Fibroblast of lung (primary cell): ENCODE results near the gene PTRH1. TPM values are rescaled to one million over a fixed set of nuclear protein-coding genes. Genes with fewer than 3 reads are reported as not detected.

Experiments
- DNase-seq, 2 donors: peaks; one replicate each; pipeline versions ENCODE4 v3.0.0 to v3.0.0-alpha.2; 2010; ENCODE audit warnings: low read depth in 2 of 2
- H2AFZ ChIP-seq: 2 replicates; pipeline ENCODE4 v1.5.1; 2012; ENCODE audit warnings: low read length, control low read depth, inconsistent platforms
- H3K27ac ChIP-seq: 2 replicates; pipeline ENCODE4 v1.5.1; 2011; ENCODE audit warnings: low read length, control low read depth; ENCODE audit not compliant: insufficient read depth
- H3K27me3 ChIP-seq: 2 replicates; pipeline ENCODE4 v1.5.1; 2011; ENCODE audit warnings: mild to moderate bottlenecking, low read length; ENCODE audit not compliant: control insufficient read depth, insufficient read depth
- H3K36me3 ChIP-seq: 2 replicates; pipeline ENCODE4 v1.5.1; 2011; ENCODE audit warnings: low read length; ENCODE audit not compliant: control insufficient read depth, insufficient read depth
- H3K4me1 ChIP-seq: 2 replicates; pipeline ENCODE4 v1.5.1; 2011; ENCODE audit warnings: low read length; ENCODE audit not compliant: control insufficient read depth, insufficient read depth; ENCODE audit errors: extremely low read depth
- H3K4me2 ChIP-seq: 2 replicates; pipeline ENCODE4 v1.5.1; 2011; ENCODE audit warnings: low read length, control low read depth; ENCODE audit not compliant: insufficient read depth; ENCODE audit errors: extremely low read depth
- H3K4me3 ChIP-seq, 4 experiments: fragments of 200-600 bp in 1 of 4; sonication (generic) in 1 of 4; replicated peaks in 1 of 4; 2 replicates each; pipeline ENCODE4 v1.5.1; 2011 to 2016; ENCODE audit warnings: low read length in 4 of 4, low read depth in 3 of 4, mild to moderate bottlenecking in 3 of 4, control low read depth in 2 of 4, inconsistent platforms in 1 of 4, mixed read lengths in 1 of 4; ENCODE audit not compliant: insufficient read depth in 1 of 4; ENCODE audit errors: control extremely low read depth in 1 of 4
- H3K79me2 ChIP-seq: 2 replicates; pipeline ENCODE4 v1.5.1; 2012; ENCODE audit warnings: mild to moderate bottlenecking, low read length, inconsistent platforms; ENCODE audit not compliant: control insufficient read depth, insufficient read depth
- H3K9ac ChIP-seq: 2 replicates; pipeline ENCODE4 v1.5.1; 2011; ENCODE audit warnings: mild to moderate bottlenecking, low read length, control low read depth; ENCODE audit not compliant: insufficient read depth
- H3K9me3 ChIP-seq: 2 replicates; pipeline ENCODE4 v1.5.1; 2012; ENCODE audit warnings: low read depth, low read length; ENCODE audit not compliant: control insufficient read depth, insufficient read depth
- H4K20me1 ChIP-seq: 2 replicates; pipeline ENCODE4 v1.5.1; 2011; ENCODE audit warnings: low read length; ENCODE audit not compliant: control insufficient read depth, insufficient read depth; ENCODE audit errors: extremely low read depth
- EZH2 ChIP-seq: IDR thresholded peaks from 2 replicates; pipeline ENCODE4 v1.5.1; 2012; ENCODE audit warnings: low read length, control low read depth, mild to moderate bottlenecking; ENCODE audit errors: missing control alignments
- polyA plus RNA-seq, 2 donors: library from polyadenylated mRNA; depleted of rRNA in 1 of 2; stranded (reverse) in 1 of 2; unstranded in 1 of 2; fragments of >200 nt; gene quantifications; 2 replicates each; pipeline ENCODE4 v1.2.1, GENCODE V29; 2011 to 2012; ENCODE audit warnings: missing spikeins in 1 of 2
- total RNA-seq: library from RNA; depleted of rRNA; stranded (reverse); fragments of >200 nt; gene quantifications from 2 replicates; pipeline ENCODE4 v1.2.1, GENCODE V29; 2014
- TF ChIP-seq, protein P1 (sequence below), 2 donors: IDR thresholded peaks in 1 of 2; conservative IDR thresholded peaks in 1 of 2; 1 replicate in 1 of 2; 2 replicates in 1 of 2; pipeline ENCODE4 v1.5.1; 2011 to 2012; ENCODE audit warnings: low read length in 2 of 2, control low read depth in 1 of 2, inconsistent platforms in 1 of 2, low read depth in 1 of 2, mild to moderate bottlenecking in 1 of 2

PTRH1 gene
- total and polyA plus RNA-seq, 2 donors (not counting 1 experiment from before 2014, with no cell fraction given): 4.9 to 26.1 TPM

DNA sequence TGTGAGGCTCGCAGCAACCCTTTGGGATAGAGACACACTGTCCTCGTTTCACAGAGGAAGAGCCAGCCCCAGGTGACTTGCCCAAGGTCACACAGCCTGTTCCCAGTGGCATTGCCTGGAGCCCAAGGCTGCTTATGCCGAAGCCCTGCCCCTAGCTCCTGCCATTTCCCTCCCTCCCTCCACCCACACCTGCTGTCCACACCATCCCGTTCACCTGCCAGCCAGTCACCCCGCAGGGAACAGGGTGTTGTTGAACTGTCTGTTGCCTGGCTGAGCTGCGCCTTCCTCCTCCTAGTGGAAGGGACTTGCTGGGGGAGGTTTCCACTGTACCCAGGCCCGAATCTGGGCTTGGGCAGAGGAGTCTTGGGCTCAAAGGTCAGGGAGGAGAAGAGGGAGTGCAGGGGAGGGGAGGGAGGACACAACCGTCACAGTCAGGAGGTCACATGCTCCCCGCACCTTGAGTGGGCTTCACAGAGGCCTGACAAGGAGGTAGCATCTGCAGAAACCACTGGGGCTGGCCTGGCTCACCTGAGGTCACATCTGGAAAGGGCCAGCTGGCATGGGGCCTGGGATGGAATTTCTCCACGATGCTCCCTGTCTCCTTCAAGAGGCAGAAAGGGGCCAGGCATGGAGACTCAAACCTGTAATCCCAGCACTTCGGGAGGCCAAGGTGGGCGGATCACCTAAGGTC is 6.7 kb upstream of the PTRH1 start:
- H3K27ac ChIP-seq: no peak overlapping the region
- no peaks in the 10 kb centered on the region for H4K20me1 ChIP-seq
- H3K4me1 ChIP-seq: peaks cover 12% of the 10 kb centered on the region
- no peak overlapping the region for H3K4me2 ChIP-seq
- H3K9ac ChIP-seq: no peak overlapping the region
- no peaks in the 10 kb centered on the region for H3K79me2 ChIP-seq
- no peaks in the 10 kb centered on the region for H3K9me3 ChIP-seq
- H3K4me3 ChIP-seq: no peak overlapping the region
- H2AFZ ChIP-seq: no peak overlapping the region
- TF ChIP-seq EZH2: no peak
- TF ChIP-seq, protein P1, sequence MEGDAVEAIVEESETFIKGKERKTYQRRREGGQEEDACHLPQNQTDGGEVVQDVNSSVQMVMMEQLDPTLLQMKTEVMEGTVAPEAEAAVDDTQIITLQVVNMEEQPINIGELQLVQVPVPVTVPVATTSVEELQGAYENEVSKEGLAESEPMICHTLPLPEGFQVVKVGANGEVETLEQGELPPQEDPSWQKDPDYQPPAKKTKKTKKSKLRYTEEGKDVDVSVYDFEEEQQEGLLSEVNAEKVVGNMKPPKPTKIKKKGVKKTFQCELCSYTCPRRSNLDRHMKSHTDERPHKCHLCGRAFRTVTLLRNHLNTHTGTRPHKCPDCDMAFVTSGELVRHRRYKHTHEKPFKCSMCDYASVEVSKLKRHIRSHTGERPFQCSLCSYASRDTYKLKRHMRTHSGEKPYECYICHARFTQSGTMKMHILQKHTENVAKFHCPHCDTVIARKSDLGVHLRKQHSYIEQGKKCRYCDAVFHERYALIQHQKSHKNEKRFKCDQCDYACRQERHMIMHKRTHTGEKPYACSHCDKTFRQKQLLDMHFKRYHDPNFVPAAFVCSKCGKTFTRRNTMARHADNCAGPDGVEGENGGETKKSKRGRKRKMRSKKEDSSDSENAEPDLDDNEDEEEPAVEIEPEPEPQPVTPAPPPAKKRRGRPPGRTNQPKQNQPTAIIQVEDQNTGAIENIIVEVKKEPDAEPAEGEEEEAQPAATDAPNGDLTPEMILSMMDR (conservative IDR thresholded peaks at IDR 0.05 in 1 of 2, IDR thresholded peaks at IDR 0.05 in 1 of 2; ENCODE audit: low read depth in 1 of 2, low read length in 2 of 2): no peak
- no peaks in the 10 kb centered on the region for H3K27me3 ChIP-seq
- no peak for DNase-seq
- H3K36me3 ChIP-seq: no peaks in the 10 kb centered on the region

DNA sequence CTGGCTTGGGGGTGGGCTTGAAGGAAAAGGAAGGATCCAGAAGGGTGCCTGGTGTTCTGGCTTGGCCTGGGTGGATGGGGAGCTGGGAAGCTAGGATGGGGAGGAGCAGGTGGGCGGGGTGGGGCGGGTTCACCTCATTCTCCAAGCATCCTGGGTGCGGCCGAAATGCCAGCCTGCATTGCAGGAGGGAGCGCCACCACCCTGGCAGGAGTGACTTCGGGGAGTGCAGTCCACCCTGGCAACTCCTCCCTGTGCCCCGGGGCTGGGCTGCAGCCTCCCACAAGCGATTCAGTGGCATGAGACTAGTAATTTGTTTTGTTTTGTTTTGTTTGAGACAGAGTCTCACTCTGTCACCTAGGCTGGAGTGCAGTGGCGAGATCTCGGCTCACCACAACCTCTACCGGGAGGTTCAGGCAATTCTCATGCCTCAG is 5.9 kb upstream of the PTRH1 start:
- Histone ChIP-seq H3K27ac (no peak overlapping the region), H2AFZ (no peak overlapping the region), H3K9me3 (no peaks in the 10 kb centered on the region), H3K79me2 (no peaks in the 10 kb centered on the region), H3K9ac (no peak overlapping the region), H3K4me1 (peaks cover 12% of the 10 kb centered on the region), H3K4me2 (no peak overlapping the region), H3K27me3 (no peaks in the 10 kb centered on the region), H4K20me1 (no peaks in the 10 kb centered on the region), H3K4me3 (no peak overlapping the region), H3K36me3 (no peaks in the 10 kb centered on the region)
- TF ChIP-seq EZH2: no peak
- TF ChIP-seq, protein P1 (conservative IDR thresholded peaks at IDR 0.05 in 1 of 2, IDR thresholded peaks at IDR 0.05 in 1 of 2; ENCODE audit: low read depth in 1 of 2, low read length in 2 of 2): no peak
- no peak for DNase-seq

DNA sequence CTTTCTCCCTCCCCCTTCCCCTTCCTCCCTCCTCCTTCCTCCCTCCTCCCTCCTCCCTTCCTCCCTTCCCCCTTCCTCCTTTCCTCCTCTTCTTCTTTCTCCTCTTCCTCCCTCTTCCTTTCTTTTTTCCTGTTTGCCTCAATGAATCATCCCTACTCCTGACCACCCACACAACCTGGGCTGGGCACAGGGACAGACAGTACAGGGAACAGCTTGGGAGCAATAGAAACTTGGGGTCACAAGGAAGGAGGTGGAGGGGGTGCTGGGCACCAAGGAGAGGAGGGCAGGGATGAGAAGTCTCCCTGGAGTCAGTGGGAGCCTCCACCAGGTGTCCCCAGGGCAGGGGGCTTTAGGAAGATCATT is 5.4 kb upstream of the PTRH1 start:
- Histone ChIP-seq H3K9me3 (no peaks in the 10 kb centered on the region), H4K20me1 (no peaks in the 10 kb centered on the region), H3K4me2 (no peak overlapping the region), H3K4me1 (peaks cover 16% of the 10 kb centered on the region), H3K4me3 (no peak overlapping the region), H3K9ac (no peak overlapping the region), H3K36me3 (no peaks in the 10 kb centered on the region), H3K27me3 (no peaks in the 10 kb centered on the region), H2AFZ (no peak overlapping the region), H3K79me2 (no peaks in the 10 kb centered on the region), H3K27ac (no peak overlapping the region)
- TF ChIP-seq, protein P1 (conservative IDR thresholded peaks at IDR 0.05 in 1 of 2, IDR thresholded peaks at IDR 0.05 in 1 of 2; ENCODE audit: low read depth in 1 of 2, low read length in 2 of 2): no peak
- no peak for TF ChIP-seq EZH2
- no peak for DNase-seq
